ENCODE data around the gene SDF2L1.

Gene SDF2L1

DNA sequence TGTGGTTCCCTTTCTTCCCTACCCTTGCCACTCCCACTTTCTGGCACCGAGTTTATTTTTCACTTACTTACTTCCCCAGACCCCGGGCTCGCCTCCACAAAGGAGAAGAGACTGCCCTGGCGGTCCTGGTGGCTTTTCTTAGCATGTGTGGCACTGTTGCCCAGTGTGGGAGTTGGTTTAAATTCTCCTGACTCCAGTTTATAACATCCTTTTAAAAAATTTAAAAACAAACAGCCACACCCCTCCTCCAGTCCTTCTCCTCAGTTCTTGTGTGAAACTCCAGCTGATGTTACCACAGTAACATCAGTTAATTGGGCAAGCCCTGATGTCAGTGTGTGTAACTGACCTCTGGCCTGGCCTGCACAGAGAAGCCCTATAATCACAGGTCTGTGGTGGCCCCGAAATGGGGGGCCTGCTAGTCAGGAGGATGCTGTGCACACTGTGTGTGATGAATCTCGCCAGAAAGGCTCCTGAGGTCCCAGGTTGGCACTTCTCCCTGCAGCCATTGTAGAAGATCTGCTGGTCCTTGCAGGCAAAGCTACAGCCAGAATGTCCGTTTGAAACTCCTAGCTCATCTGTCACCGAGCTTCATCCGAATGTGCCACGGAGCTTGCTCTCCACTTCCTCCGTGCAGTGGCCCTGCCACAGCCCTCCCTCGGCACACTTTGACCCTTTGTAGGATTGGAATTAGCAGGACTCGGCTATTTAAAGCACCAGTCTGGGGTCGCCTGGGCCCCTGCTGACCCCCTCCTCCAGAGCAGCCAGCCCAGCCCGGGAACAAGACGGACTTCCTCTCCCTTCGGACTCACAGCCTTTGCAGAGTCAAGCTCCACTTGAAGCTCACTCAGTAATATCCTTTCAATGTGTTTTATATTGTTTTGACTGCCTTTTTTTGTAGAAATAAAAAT is 19.8 kb upstream of the SDF2L1 start:
- no peak for DNase-seq (ENCODE audit: low spot score)

DNA sequence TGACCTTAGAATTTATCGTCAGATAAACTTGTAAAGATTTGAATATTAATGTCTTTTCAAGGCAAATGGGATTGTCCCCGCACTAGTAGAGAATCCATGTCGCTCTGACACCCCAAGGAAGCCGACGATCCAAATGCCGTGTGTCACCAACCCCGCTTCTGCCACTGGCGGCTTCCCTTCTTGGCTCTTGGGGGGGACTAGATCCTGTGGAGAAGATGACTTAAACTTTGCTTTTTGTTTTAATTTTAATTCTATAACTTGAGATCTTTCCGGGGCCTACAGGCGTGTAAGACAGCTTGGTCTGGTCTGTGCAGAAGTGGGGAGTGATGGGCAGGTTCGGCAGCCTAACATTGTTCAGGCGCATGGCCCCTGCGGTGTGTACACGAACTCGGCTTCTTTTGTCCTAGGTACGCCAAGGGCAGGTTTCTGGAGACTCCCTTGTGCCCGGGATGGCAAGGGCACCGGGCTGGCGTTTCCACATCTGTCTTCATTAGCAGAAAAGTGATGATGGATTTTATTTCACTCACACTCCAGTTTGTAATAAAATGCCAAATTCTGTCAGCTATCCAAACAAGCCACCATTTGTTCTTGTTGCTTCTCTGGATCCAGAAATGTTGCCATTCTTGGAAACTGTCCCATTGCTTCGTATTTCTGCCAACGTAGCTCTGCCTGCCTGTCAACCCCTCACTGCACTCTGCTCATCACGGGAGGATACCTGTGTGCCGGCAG is 19.0 kb upstream of the SDF2L1 start:
- DNase-seq (ENCODE audit: low spot score): no peak

GRCh38 chr22:21623648-21623970 is 18.5 kb upstream of the SDF2L1 start:
- no peak for DNase-seq (ENCODE audit: low spot score)

GRCh38 chr22:21624120-21624879 is 17.8 kb upstream of the SDF2L1 start:
- no peak for DNase-seq (ENCODE audit: low spot score)

GRCh38 chr22:21624880-21625791 is 17.0 kb upstream of the SDF2L1 start:
- DNase-seq (ENCODE audit: low spot score): no peak

GRCh38 chr22:21626073-21626734 is 15.9 kb upstream of the SDF2L1 start:
- no peak for DNase-seq (ENCODE audit: low spot score)

DNA sequence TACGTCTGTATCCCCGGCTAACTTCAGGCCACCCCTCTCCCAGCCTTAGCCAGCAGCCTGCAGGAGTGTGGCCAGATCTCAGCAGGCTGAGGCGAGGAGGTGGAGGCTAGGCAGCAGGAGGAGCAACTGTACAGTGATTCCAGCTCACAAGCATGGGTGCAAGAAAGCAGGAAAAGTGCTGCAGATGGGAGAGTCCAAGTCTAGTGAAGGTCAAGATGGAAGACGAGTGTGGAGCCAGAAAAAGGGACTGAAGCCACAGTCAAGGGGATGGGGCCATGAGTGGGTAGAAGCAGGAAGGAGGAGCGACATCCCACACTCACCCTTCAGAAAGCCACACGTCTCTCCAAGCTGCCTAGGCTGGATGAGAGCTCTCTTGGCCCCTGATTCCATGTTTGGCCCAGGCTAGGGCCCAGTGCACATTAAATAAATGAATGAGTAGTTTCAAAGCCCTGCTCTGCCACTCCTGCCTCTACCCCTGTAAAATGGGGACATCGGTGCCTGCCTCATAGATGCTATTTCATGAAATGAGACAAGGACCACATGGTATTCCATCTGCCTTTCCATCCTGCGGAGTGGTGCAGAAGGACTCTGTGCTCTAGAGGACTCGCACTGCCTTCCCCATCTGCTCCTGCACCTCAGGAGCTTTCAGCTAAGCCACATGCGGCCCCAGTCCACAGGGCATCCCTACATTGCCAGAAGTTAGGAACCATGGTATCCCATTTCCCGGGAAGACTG is 15.2 kb upstream of the SDF2L1 start:
- no peak for DNase-seq (ENCODE audit: low spot score)

DNA sequence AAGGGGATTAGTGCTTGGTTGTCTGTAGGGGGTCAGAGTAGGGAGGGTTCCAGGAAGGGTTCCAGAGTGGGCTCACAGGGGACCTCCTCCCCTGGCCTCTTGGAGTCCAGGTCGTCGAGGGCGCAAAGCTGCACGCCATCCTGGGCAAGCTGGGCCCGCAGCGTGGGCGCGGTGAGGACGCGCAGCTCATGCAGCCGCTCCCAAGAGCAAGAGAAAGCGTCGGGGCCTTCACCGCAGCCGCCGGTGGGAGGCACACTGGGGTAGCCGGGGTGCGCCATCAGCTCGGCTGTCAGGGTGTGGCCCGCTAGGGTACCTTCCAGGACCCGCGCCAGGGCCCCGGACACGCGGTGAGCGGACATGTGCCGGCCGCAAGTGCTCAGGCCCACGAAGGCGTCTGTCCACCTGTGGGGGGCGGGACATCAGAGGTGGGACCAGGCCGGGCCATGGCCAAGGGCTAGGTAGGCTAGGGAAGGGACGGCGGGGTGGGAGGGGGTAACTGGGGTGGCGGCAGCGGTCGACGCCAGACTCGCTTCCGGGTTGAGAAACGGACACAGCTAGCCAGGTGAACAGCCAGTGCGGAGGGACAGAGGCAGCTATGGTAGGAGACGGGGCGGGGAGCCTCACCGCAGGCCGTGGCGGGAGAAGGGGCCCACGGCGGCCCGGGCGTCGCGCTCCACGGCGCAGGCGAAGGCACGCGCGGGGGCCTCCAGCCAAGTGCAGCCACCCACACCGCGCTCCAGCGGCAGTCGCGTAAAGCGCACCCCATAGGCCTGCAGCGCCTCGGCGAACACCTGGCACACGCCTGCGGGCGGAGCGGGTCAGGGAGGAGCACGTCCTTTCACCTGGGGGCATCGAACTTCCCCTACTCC is 13.5 kb upstream of the SDF2L1 start:
- DNase-seq (ENCODE audit: low spot score): no peak

DNA sequence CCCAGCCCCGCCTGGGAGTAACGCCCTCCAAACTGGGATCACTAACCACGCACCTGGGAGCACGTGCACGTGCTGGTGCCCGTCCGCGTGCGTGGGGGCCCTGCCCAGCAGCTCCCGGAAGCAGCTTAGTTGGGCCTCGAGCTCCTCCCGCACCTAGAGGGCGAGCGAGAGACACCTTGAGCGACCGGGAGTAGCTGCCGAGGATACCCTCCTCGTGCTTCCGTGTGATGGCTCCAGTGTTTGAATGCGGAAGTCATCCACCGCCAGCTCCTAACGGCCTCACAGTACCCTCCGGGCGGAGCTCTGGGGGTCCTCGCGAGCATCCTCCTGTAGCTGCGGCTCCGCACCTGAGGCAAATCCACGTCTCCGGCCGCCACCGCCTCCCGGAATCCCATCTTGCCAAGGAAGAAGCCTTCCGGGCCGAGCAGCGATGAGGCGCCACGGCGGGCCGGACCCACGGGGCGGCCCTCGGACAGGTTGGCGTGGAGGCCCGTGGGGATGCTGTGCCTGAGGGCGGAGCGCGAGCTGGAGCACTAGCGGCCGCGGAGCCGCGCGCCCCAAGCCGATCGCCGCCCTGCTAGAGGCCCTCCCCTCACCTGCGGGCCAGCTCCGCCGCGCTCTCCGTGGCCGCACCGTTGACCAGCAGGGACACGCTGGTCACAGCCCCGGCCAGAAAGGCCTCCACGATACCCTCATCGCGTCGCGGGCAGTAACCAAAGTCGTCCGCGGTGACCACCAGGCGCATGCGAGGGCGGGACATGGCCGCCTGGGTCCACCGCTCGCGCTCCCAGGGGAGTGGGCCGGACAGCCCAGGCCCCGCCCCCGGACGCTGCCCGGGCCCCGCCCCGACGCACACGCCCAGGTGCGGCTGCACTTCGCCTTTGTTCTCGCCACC is 12.6 kb upstream of the SDF2L1 start, which contains the start of gene YDJC:
YDJC (minus strand) TSS at position 768 of the 895 bp plus-strand sequence; CDS start at position 760, 8 bp downstream.
- DNase-seq (ENCODE audit: low spot score): peak; percentile 92

GRCh38 chr22:21631025-21631424 is 11.1 kb upstream of the SDF2L1 start:
- peak; percentile 37 for DNase-seq (ENCODE audit: low spot score)

- DNase-seq (ENCODE audit: low spot score): peak; percentile 51
These were observed 9.7 kb upstream of the SDF2L1 start, which contains the start of gene CCDC116 for GRCh38 chr22:21632237-21632895. Gene CCDC116, plus strand, starts transcription at chr22:21632760. Its CDS starts 422 bp downstream, at chr22:21633182.

- peak; percentile 41 for DNase-seq (ENCODE audit: low spot score)
These were observed 9.2 kb upstream of the SDF2L1 start for GRCh38 chr22:21632931-21633330.

DNA sequence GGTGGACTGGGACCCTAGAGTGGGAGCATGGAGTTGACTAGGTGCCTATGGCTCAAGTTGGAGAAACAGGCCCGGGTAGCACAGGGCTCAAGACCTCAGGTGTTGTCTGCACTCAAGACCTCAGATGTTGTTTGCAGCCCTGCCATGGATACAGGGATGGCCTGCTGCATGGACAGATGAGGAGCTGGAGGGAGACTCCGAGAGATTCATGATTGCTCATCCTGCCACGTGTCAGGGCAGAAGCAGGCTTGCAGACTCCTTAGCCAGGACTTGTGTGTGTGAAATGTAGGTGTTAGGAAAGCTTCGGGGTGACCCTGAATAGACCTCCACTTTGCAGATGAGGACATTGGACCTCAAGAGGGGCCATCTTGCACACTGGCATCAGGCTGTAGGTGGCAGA is 8.6 kb upstream of the SDF2L1 start:
- DNase-seq (ENCODE audit: low spot score): no peak

DNA sequence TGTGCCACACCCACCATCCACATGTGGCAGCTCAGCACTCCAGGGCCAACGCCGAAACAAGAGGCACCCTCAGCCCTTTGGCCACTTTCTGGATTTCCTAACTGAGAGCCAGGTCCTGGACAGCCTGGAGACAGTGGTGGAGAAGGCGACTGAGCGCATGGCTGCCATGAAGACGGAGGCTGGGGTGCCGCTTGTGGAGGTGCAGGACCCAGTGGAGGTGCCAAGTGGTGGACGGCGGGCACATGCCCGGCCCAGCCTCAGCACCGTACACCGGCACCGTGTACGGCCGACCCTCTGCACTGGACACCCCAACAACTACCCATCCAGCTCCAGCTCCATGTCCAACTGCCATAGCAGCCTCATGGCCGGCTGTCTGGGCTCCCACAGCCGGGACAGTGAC is 8.0 kb upstream of the SDF2L1 start:
- DNase-seq (ENCODE audit: low spot score): peak; percentile 52

DNA sequence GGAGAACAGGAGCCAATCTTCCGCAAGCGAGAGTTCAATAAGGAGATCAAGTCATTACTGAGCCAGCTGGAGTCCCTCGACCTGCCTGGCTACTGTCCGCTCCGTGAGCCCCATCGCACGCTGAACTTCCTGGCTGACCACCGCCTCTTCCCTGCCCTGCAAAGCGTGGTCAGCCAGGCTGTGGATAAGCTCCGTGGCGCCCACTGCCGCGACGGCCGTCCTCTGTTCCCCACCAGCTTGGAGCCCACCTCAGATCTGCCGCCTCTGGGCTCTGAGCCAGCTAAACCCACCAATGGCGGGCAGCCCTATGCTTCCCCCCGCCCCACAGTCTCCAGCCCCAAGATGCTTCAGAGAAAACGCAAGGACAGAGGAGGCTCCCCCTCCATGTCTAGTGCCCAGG is 7.3 kb upstream of the SDF2L1 start:
- DNase-seq (ENCODE audit: low spot score): peak; percentile 38

DNA sequence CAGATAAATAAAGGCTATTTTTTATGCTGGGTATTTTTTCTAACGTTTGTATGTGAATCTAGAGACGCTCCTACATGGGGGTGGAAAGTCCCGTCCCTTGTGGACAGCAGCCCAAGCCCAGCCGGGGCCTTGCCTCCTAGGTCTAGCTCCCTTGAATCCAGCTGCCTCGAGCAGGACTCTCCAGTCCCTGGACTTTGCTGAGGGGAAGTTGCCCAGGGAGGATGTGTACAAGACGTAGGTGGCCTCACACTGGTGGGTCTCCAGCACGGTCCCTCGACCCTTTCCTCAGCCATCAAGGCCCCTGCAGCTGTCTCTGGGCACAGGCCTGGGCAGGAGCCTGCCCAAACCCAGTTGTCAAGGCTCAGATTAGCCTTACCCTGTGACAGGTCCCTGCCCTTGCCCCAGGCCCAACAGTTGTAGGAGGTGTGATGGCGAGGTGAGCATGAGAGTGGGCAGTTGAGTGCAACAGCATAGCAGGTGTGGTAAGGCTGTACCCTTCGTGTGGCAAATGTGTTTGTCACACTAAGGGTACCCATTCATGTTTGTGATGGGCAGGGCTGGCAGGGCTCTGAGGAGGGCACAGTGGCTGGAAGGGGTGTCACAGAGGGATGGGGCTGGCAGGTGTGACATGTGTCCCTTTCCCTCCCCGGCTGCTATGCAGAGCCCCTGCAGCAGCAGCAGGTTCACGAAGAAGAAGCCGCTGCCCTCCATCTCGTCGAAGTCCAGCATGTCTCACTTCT is 6.2 kb upstream of the SDF2L1 start:
- no peak for DNase-seq (ENCODE audit: low spot score)

Measured in left forelimb (tissue), 1 donor.